ENCODE results near the gene ZNF674. TPM values are rescaled to one million over a fixed set of nuclear protein-coding genes. Genes with fewer than 3 reads are reported as not detected.
A peak's percentile ranks its signal among the peaks of the same experiment; 100 is the strongest.

Gene ZNF674
- total and polyA plus RNA-seq, 9 of the 15 experiments (the other 6 are each of a cell fraction or from before 2014, with no cell fraction given), result 1.2 to 4.7 (median 2.6) TPM

DNA sequence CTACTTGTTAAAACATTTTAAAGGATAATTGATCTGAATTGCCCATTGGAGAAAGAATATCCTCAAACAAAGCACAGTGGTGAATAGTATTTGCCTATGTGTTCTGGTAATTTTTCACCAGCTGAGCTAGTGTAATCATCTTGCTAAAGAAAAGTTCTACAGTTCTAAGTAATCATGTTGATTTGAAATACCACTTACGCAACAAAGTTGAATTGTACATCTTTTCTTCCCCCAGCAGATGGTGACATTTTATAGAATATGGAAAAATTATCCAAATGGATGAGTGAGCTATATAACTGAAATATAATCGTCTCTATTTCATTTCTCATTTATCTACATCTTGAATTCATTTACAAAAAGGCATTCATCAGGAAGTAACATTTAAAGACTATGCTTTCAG is 9.7 kb upstream of the ZNF674 start:
- Histone ChIP-seq H3K4me1 (replicated peaks in 1 of 2; ENCODE audit: control insufficient read depth in 2 of 2, insufficient read depth in 2 of 2, low read length in 2 of 2) (no peaks in the 10 kb centered on the region; a peak in 1 of 5 replicates), H3K9me3 (replicated peaks; ENCODE audit: control insufficient read depth, insufficient read depth, low read depth, low read length) (no peaks in the 10 kb centered on the region), H2AFZ (ENCODE audit: low read depth, low read length) (no peak overlapping the region), H3K9ac (ENCODE audit: insufficient read depth in 1 of 2, low read depth in 2 of 2, low read length in 2 of 2) (no peak overlapping the region), H3K27ac (ENCODE audit: extremely low read depth, low read depth, low read length) (no peak overlapping the region), H3K9me1 (ENCODE audit: control insufficient read depth, insufficient read depth, low read length) (no peaks in the 10 kb centered on the region), H3K4me2 (ENCODE audit: insufficient read depth, low read length) (no peak overlapping the region), H3K27me3 (ENCODE audit: control insufficient read depth in 2 of 2, insufficient read depth in 2 of 2, low read length in 2 of 2) (no peaks in the 10 kb centered on the region), H3K79me2 (ENCODE audit: control insufficient read depth, insufficient read depth, low read length) (no peaks in the 10 kb centered on the region), H3K36me3 (ENCODE audit: control insufficient read depth, insufficient read depth, low read length) (no peaks in the 10 kb centered on the region), H4K20me1 (replicated peaks; ENCODE audit: control insufficient read depth, insufficient read depth, low read length) (no peaks in the 10 kb centered on the region), H3K4me3 (no peak overlapping the region)
- BruUV-seq (replicated peaks), result no TSS peak
- CTCF ChIA-PET (ENCODE audit: low intra/inter-chr PET ratio), result no interaction called here
- no peak for ATAC-seq
- intact Hi-C loops (cut with micrococcal nuclease), result no loop called here
- DNase-seq (ENCODE audit: extremely low read depth in 1 of 4, low spot score in 3 of 4), result no peak
- WGBS (ENCODE audit: insufficient coverage, low coverage, missing lambda C conversion rate), result 16% methylated on average over 2 of the region's 2 CpGs
- FAIRE-seq, result no peak
- in situ Hi-C loops (cut with MboI), result no loop called here
- POLR2A ChIA-PET, result no interaction called here
- TF ChIP-seq, protein P1, sequence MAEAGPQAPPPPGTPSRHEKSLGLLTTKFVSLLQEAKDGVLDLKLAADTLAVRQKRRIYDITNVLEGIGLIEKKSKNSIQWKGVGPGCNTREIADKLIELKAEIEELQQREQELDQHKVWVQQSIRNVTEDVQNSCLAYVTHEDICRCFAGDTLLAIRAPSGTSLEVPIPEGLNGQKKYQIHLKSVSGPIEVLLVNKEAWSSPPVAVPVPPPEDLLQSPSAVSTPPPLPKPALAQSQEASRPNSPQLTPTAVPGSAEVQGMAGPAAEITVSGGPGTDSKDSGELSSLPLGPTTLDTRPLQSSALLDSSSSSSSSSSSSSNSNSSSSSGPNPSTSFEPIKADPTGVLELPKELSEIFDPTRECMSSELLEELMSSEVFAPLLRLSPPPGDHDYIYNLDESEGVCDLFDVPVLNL (CRISPR knock-in tag; IDR thresholded peaks at IDR 0.05; ENCODE audit: low read depth), result no peak
- TF ChIP-seq NR2C2 (CRISPR knock-in tag; IDR thresholded peaks at IDR 0.05), result no peak
- no peak for TF ChIP-seq NR2C2 (tag; IDR thresholded peaks at IDR 0.05)
- TF ChIP-seq RBM15 (IDR thresholded peaks at IDR 0.05; ENCODE audit: insufficient read depth, low read length), result no peak
- no peak for TF ChIP-seq ARHGAP35 (IDR thresholded peaks at IDR 0.05; ENCODE audit: partially characterized antibody)
- TF ChIP-seq, protein P2, sequence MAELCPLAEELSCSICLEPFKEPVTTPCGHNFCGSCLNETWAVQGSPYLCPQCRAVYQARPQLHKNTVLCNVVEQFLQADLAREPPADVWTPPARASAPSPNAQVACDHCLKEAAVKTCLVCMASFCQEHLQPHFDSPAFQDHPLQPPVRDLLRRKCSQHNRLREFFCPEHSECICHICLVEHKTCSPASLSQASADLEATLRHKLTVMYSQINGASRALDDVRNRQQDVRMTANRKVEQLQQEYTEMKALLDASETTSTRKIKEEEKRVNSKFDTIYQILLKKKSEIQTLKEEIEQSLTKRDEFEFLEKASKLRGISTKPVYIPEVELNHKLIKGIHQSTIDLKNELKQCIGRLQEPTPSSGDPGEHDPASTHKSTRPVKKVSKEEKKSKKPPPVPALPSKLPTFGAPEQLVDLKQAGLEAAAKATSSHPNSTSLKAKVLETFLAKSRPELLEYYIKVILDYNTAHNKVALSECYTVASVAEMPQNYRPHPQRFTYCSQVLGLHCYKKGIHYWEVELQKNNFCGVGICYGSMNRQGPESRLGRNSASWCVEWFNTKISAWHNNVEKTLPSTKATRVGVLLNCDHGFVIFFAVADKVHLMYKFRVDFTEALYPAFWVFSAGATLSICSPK (IDR thresholded peaks at IDR 0.05; ENCODE audit: borderline replicate concordance), result no peak
- TF ChIP-seq, protein P3, sequence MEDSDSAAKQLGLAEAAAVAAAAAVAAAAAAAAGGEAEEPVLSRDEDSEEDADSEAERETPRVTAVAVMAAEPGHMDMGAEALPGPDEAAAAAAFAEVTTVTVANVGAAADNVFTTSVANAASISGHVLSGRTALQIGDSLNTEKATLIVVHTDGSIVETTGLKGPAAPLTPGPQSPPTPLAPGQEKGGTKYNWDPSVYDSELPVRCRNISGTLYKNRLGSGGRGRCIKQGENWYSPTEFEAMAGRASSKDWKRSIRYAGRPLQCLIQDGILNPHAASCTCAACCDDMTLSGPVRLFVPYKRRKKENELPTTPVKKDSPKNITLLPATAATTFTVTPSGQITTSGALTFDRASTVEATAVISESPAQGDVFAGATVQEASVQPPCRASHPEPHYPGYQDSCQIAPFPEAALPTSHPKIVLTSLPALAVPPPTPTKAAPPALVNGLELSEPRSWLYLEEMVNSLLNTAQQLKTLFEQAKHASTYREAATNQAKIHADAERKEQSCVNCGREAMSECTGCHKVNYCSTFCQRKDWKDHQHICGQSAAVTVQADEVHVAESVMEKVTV (CRISPR knock-in tag; IDR thresholded peaks at IDR 0.05), result no peak
- no peak for TF ChIP-seq CEBPG (CRISPR knock-in tag; IDR thresholded peaks at IDR 0.05)
- peak; percentile 42 to 54; a peak in 3 of 4 replicates for TF ChIP-seq CEBPG (tag; conservative IDR thresholded peaks at IDR 0.05 in 1 of 2, IDR thresholded peaks at IDR 0.05 in 1 of 2)
- no peak for TF ChIP-seq TAF15 (IDR thresholded peaks at IDR 0.05; ENCODE audit: low read depth, low read length)
- TF ChIP-seq TCF3 (CRISPR knock-in tag; IDR thresholded peaks at IDR 0.05), result no peak
- TF ChIP-seq CEBPB (tag; IDR thresholded peaks at IDR 0.05), result peak; percentile 86
- TF ChIP-seq TEAD4 (IDR thresholded peaks at IDR 0.05; ENCODE audit: low read length), result no peak
- no peak for TF ChIP-seq TEAD4 (CRISPR knock-in tag; IDR thresholded peaks at IDR 0.05; ENCODE audit: borderline replicate concordance)
- no peak for TF ChIP-seq NFE2 (IDR thresholded peaks at IDR 0.05; ENCODE audit: low read depth)
- no peak for TF ChIP-seq U2AF2 (optimal IDR thresholded peaks at IDR 0.05; ENCODE audit: low read depth, low read length)

All from K562 (cell line).